Ectodermal cell (in vitro differentiated cells): ENCODE results near the gene MYCBP2.
"Not testable (repeated sequence)": the region's sequence is repeated elsewhere in the genome, so short reads cannot be mapped to it uniquely, and the experiment has no call there.

Source experiments
- H3K27ac ChIP-seq: 2 replicates; pipeline ENCODE4 v1.7.0; 2013; ENCODE audit warnings: mild to moderate bottlenecking, low read depth, low read length; ENCODE audit not compliant: insufficient read depth, poor library complexity, severe bottlenecking
- H3K27me3 ChIP-seq: 2 replicates; pipeline ENCODE4 v1.7.0; 2013; ENCODE audit warnings: mild to moderate bottlenecking, low read length; ENCODE audit not compliant: insufficient read depth, control insufficient read depth, poor library complexity, severe bottlenecking
- H3K36me3 ChIP-seq: one replicate; pipeline ENCODE4 v1.7.0; 2013; ENCODE audit warnings: low read length; ENCODE audit not compliant: control insufficient read depth, insufficient read depth
- H3K4me1 ChIP-seq: one replicate; pipeline ENCODE4 v1.7.0; 2013; ENCODE audit warnings: low read length; ENCODE audit not compliant: control insufficient read depth, insufficient read depth
- H3K4me3 ChIP-seq: 2 replicates; pipeline ENCODE4 v1.7.0; 2013; ENCODE audit warnings: low read depth, low read length, control low read depth; ENCODE audit not compliant: insufficient read depth
- H3K9me3 ChIP-seq: 2 replicates; pipeline ENCODE4 v1.7.0; 2013; ENCODE audit warnings: mild to moderate bottlenecking, low read length, moderate library complexity; ENCODE audit not compliant: control insufficient read depth
- WGBS, 2 experiments: methylation state at CpG; one replicate each; pipeline ENCODE4 v1.1.7; 2013; ENCODE audit warnings: missing lambda C conversion rate in 2 of 2; 5-methylcytosine and 5-hydroxymethylcytosine counted together

Gene MYCBP2

DNA sequence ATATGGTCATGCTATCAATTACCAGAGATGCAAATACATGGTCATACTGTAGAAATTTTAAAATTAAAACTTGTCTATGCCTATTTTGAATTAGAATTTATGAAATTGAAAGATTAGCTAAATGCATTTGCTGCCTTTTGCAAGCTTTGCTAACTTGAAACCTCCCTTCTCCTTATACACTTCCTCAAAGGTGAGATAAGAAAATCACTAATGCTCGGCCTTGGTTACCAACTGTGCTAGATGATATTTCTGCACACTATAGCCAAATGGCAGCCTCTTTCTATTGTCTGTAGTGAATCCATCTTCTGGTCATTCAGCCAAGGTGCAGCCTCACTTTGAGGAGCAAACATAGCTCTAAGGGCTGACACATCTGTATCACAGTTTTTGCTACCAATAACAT is 31.1 kb upstream of the MYCBP2 start:
- Histone ChIP-seq H3K4me3 (no peak overlapping the region), H3K27ac (no peak overlapping the region), H3K27me3 (no peaks in the 10 kb centered on the region), H3K9me3 (no peaks in the 10 kb centered on the region), H3K36me3 (no peaks in the 10 kb centered on the region), H3K4me1 (no peaks in the 10 kb centered on the region)
- 82 to 86% methylated on average over 1 of the region's 1 CpG for WGBS, 2 experiments

GRCh38 chr13:77356155-77356554 is 29.3 kb upstream of the MYCBP2 start:
- 57 to 60% methylated on average over 1 to 2 of the region's 2 CpGs for WGBS, 2 experiments
- H3K4me3 ChIP-seq: no peak overlapping the region
- H3K9me3 ChIP-seq: no peaks in the 10 kb centered on the region
- H3K27me3 ChIP-seq: no peaks in the 10 kb centered on the region
- H3K36me3 ChIP-seq: no peaks in the 10 kb centered on the region
- H3K27ac ChIP-seq: no peak overlapping the region
- no peaks in the 10 kb centered on the region for H3K4me1 ChIP-seq

GRCh38 chr13:77353995-77354394 is 27.1 kb upstream of the MYCBP2 start:
- no peak overlapping the region for H3K27ac ChIP-seq
- 97 to 100% methylated on average over 2 of the region's 2 CpGs for WGBS, 2 experiments
- no peaks in the 10 kb centered on the region for H3K36me3 ChIP-seq
- no peaks in the 10 kb centered on the region for H3K4me1 ChIP-seq
- H3K27me3 ChIP-seq: no peaks in the 10 kb centered on the region
- H3K4me3 ChIP-seq: no peak overlapping the region
- no peaks in the 10 kb centered on the region for H3K9me3 ChIP-seq

GRCh38 chr13:77351315-77351714 is 24.4 kb upstream of the MYCBP2 start:
- Histone ChIP-seq H3K27me3 (no peaks in the 10 kb centered on the region), H3K9me3 (no peaks in the 10 kb centered on the region), H3K36me3 (no peaks in the 10 kb centered on the region), H3K4me1 (no peaks in the 10 kb centered on the region), H3K27ac (no peak overlapping the region), H3K4me3 (no peak overlapping the region)
- WGBS, 2 experiments: 92 to 99% methylated on average over 3 of the region's 3 CpGs

DNA sequence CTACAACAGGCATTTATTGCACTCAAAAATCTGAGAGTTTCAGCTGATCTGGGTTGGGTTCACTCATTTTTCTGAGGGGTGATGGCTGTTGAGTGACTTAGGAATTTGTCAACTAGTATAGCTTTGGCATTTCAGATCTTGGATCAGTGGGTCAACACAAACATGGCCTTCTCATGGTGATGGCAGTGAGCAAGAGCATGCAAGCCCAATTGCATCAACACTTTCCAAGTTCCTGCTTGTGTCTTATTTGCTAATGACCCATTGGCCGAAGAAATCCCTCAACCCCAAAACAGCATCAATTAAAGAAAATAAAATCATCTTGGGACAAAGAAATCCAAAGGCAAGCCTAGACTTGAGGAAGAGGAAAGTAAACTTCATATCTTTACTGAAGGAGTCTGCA is 23.9 kb upstream of the MYCBP2 start:
- Histone ChIP-seq H3K36me3 (no peaks in the 10 kb centered on the region), H3K27me3 (no peaks in the 10 kb centered on the region), H3K4me3 (no peak overlapping the region), H3K4me1 (no peaks in the 10 kb centered on the region), H3K9me3 (no peaks in the 10 kb centered on the region), H3K27ac (no peak overlapping the region)
- WGBS, 2 experiments: 85 to 89% methylated on average over 1 of the region's 1 CpG

- H3K4me1 ChIP-seq: no peaks in the 10 kb centered on the region
- no peak overlapping the region for H3K27ac ChIP-seq
- no peaks in the 10 kb centered on the region for H3K36me3 ChIP-seq
- no peaks in the 10 kb centered on the region for H3K9me3 ChIP-seq
- no peaks in the 10 kb centered on the region for H3K27me3 ChIP-seq
- H3K4me3 ChIP-seq: no peak overlapping the region
- 88 to 94% methylated on average over 1 of the region's 1 CpG for WGBS, 2 experiments
Measured at GRCh38 chr13:77349365-77349764, 22.5 kb upstream of the MYCBP2 start.

- H3K27me3 ChIP-seq, H3K4me1 ChIP-seq, H3K36me3 ChIP-seq, H3K27ac ChIP-seq, H3K9me3 ChIP-seq, H3K4me3 ChIP-seq: not testable (repeated sequence)
- WGBS, 2 experiments: 90 to 93% methylated on average over 3 of the region's 3 CpGs
Measured at GRCh38 chr13:77347351-77347750, 20.5 kb upstream of the MYCBP2 start.

GRCh38 chr13:77345150-77345780 is 18.4 kb upstream of the MYCBP2 start:
- WGBS, 2 experiments: 92 to 93% methylated on average over 1 to 2 of the region's 2 CpGs

DNA sequence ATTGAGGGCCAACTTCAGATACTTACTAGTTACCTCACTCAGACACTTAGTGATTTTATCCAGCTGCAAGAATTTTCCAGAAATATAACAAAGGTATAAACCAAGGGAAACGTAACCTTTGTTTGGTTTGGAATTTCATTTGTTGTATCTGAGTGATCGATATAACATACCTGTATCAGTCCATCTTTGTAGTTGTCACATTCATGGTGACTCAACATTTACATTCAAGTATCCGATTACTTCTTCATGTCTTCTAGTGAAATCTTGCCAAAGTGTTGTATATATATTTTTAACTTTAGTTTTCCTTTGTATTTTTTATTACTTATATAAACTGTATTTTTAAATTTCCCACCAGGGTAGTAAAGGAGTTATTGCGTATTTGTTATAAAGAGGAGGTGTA is 16.9 kb upstream of the MYCBP2 start:
- Histone ChIP-seq H3K36me3 (no peaks in the 10 kb centered on the region), H3K4me1 (no peaks in the 10 kb centered on the region), H3K4me3 (no peak overlapping the region), H3K9me3 (no peaks in the 10 kb centered on the region), H3K27me3 (no peaks in the 10 kb centered on the region), H3K27ac (no peak overlapping the region)
- 100% methylated on average over 2 of the region's 4 CpGs for WGBS, 2 experiments

More at GRCh38 chr13:77345150-77345780, 18.4 kb upstream of the MYCBP2 start:
- H3K27me3 ChIP-seq: no peaks in the 10 kb centered on the region
- H3K4me1 ChIP-seq: no peaks in the 10 kb centered on the region
- no peaks in the 10 kb centered on the region for H3K36me3 ChIP-seq
- H3K9me3 ChIP-seq: no peaks in the 10 kb centered on the region
- no peak overlapping the region for H3K4me3 ChIP-seq
- no peak overlapping the region for H3K27ac ChIP-seq

DNA sequence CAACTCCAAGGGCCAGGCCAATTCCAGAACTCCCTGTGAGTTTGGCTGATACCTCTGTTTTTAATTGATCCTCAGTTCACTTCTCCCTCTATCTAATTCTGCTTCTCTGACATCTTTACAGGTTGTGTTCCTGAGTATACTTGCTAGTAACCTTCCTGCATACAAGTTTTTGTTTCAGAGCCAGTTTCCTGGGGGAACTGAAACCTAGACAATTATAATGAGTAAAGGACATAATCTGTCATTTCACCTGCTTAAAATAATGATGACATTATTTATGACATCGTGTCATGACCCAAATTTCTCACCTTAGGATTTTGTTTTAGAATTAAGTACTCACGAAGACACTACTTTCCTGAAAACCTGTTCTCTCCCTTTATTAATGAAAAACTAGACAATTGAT is 12.5 kb upstream of the MYCBP2 start:
- no peak overlapping the region for H3K27ac ChIP-seq
- H3K27me3 ChIP-seq: no peaks in the 10 kb centered on the region
- H3K36me3 ChIP-seq: no peaks in the 10 kb centered on the region
- no peaks in the 10 kb centered on the region for H3K4me1 ChIP-seq
- WGBS, 2 experiments: 60 to 70% methylated on average over 1 to 2 of the region's 2 CpGs
- no peak overlapping the region for H3K4me3 ChIP-seq
- H3K9me3 ChIP-seq: no peaks in the 10 kb centered on the region

- Histone ChIP-seq H3K27me3 (no peaks in the 10 kb centered on the region), H3K27ac (no peak overlapping the region), H3K4me3 (no peak overlapping the region), H3K36me3 (no peaks in the 10 kb centered on the region), H3K9me3 (no peaks in the 10 kb centered on the region), H3K4me1 (no peaks in the 10 kb centered on the region)
- 93 to 95% methylated on average over 6 of the region's 6 CpGs for WGBS, 2 experiments
Measured at GRCh38 chr13:77338961-77339401, 12.1 kb upstream of the MYCBP2 start.
